Peyer's patch (tissue), 4 donors: ENCODE measurements around the gene DIP2A. TPM values are rescaled to one million over a fixed set of nuclear protein-coding genes. Genes with fewer than 3 reads are reported as not detected.

Source experiments
- DNase-seq, 3 donors: peaks; one replicate each; pipeline ENCODE4 v3.0.0-alpha.2; 2017 to 2019
- H3K27ac ChIP-seq, 4 donors: fragments of 200-600 bp; sonication (generic); one replicate each; pipeline ENCODE4 v1.5.1; 2016 to 2019
- H3K27me3 ChIP-seq, 2 donors: fragments of 200-600 bp; sonication (generic); one replicate each; pipeline ENCODE4 v1.5.1; 2019
- H3K36me3 ChIP-seq, 3 donors: fragments of 200-600 bp; sonication (generic); one replicate each; pipeline ENCODE4 v1.5.1; 2016 to 2019
- H3K4me1 ChIP-seq, 4 donors: fragments of 200-600 bp; sonication (generic); one replicate each; pipeline ENCODE4 v1.5.1; 2016 to 2019
- H3K4me3 ChIP-seq, 4 donors: fragments of 200-600 bp; sonication (generic); 1 replicate in 3 of 4; 2 replicates in 1 of 4; pipeline ENCODE4 v1.5.1; 2016 to 2019; ENCODE audit warnings: mild to moderate bottlenecking in 1 of 4
- H3K9me3 ChIP-seq, 4 donors: fragments of 200-600 bp; sonication (generic); one replicate each; pipeline ENCODE4 v1.5.1; 2016 to 2019; ENCODE audit warnings: mild to moderate bottlenecking in 1 of 4
- POLR2A ChIP-seq, 2 donors: fragments of 450-650 bp; IDR thresholded peaks; one replicate each; pipeline ENCODE4 v1.5.1; 2017; ENCODE audit warnings: antibody characterized with exemption in 2 of 2, mild to moderate bottlenecking in 2 of 2, moderate library complexity in 2 of 2
- total RNA-seq, 4 donors: library from RNA; depleted of rRNA; stranded (reverse); fragments of >200 nt; gene quantifications; one replicate each; pipeline ENCODE4 v1.1.0, GENCODE V29; 2016
- TF ChIP-seq, protein P1 (sequence below), 6 experiments: fragments of 450-650 bp in 4 of 6; fragments of 200-600 bp in 2 of 6; sonication (generic) in 1 of 6; IDR thresholded peaks; one replicate each; pipeline ENCODE4 v1.5.1; 2017 to 2019; ENCODE audit warnings: antibody characterized with exemption in 6 of 6, mild to moderate bottlenecking in 3 of 6, moderate library complexity in 1 of 6

The DIP2A gene
- total RNA-seq, 4 donors from 2014 or later: 69.9 to 108 (median 85.3) TPM

DNA sequence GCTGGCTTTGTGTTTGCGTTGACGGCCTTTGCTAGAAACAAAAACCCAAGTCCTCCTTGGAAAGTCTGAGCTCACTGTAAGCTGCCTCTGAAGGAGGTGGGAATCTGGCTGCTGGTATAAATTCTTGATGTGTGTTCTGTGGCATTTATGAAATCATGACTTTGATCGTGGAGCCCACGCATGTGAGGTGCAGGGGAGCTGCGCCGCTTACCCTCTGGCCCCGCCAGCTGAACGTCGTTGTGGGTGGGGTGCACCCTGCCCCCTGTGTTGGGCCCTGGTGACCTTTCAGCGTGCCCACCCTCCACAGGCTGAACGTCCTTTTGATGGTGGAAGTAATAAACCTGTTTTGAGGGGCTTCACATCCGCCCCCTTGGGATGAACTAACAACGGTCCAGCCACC, 21.2 kb upstream of the DIP2A start:
- Histone ChIP-seq H3K36me3 (peaks cover 0 to 81% (median 0%) of the 10 kb centered on the region in 3 donors), H3K9me3 (no peaks in the 10 kb centered on the region), H3K27ac (no peak overlapping the region), H3K4me3 (no peak overlapping the region), H3K27me3 (no peaks in the 10 kb centered on the region), H3K4me1 (no peaks in the 10 kb centered on the region)
- TF ChIP-seq POLR2A (IDR thresholded peaks at IDR 0.05): no peak
- TF ChIP-seq, protein P1, sequence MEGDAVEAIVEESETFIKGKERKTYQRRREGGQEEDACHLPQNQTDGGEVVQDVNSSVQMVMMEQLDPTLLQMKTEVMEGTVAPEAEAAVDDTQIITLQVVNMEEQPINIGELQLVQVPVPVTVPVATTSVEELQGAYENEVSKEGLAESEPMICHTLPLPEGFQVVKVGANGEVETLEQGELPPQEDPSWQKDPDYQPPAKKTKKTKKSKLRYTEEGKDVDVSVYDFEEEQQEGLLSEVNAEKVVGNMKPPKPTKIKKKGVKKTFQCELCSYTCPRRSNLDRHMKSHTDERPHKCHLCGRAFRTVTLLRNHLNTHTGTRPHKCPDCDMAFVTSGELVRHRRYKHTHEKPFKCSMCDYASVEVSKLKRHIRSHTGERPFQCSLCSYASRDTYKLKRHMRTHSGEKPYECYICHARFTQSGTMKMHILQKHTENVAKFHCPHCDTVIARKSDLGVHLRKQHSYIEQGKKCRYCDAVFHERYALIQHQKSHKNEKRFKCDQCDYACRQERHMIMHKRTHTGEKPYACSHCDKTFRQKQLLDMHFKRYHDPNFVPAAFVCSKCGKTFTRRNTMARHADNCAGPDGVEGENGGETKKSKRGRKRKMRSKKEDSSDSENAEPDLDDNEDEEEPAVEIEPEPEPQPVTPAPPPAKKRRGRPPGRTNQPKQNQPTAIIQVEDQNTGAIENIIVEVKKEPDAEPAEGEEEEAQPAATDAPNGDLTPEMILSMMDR (IDR thresholded peaks at IDR 0.05): no peak
- no peak for DNase-seq

GRCh38 chr21:46438241-46438640, 20.4 kb upstream of the DIP2A start:
- Histone ChIP-seq H3K36me3 (peaks cover 0 to 80% (median 0%) of the 10 kb centered on the region in 3 donors), H3K27ac (no peak overlapping the region), H3K4me3 (no peak overlapping the region), H3K27me3 (no peaks in the 10 kb centered on the region), H3K9me3 (no peaks in the 10 kb centered on the region), H3K4me1 (no peaks in the 10 kb centered on the region)
- TF ChIP-seq POLR2A (IDR thresholded peaks at IDR 0.05): no peak
- TF ChIP-seq, protein P1 (IDR thresholded peaks at IDR 0.05): no peak
- no peak for DNase-seq

- H3K4me3 ChIP-seq: no peak overlapping the region
- peaks cover 0 to 76% (median 0%) of the 10 kb centered on the region in 3 donors for H3K36me3 ChIP-seq
- H3K9me3 ChIP-seq: no peaks in the 10 kb centered on the region
- no peak for DNase-seq
- no peak overlapping the region for H3K27ac ChIP-seq
- no peaks in the 10 kb centered on the region for H3K4me1 ChIP-seq
- TF ChIP-seq POLR2A (IDR thresholded peaks at IDR 0.05): no peak
- TF ChIP-seq, protein P1 (IDR thresholded peaks at IDR 0.05): no peak
- H3K27me3 ChIP-seq: no peaks in the 10 kb centered on the region
These were observed 18.8 kb upstream of the DIP2A start for GRCh38 chr21:46439906-46440305.

- Histone ChIP-seq H3K9me3 (no peaks in the 10 kb centered on the region), H3K4me3 (no peak overlapping the region), H3K27ac (no peak overlapping the region), H3K27me3 (no peaks in the 10 kb centered on the region), H3K4me1 (no peaks in the 10 kb centered on the region), H3K36me3 (peaks cover 0 to 65% (median 0%) of the 10 kb centered on the region in 3 donors)
- DNase-seq: no peak
- no peak for TF ChIP-seq POLR2A (IDR thresholded peaks at IDR 0.05)
- TF ChIP-seq, protein P1 (IDR thresholded peaks at IDR 0.05): no peak
These were observed 17.4 kb upstream of the DIP2A start for GRCh38 chr21:46441331-46441730.

DNA sequence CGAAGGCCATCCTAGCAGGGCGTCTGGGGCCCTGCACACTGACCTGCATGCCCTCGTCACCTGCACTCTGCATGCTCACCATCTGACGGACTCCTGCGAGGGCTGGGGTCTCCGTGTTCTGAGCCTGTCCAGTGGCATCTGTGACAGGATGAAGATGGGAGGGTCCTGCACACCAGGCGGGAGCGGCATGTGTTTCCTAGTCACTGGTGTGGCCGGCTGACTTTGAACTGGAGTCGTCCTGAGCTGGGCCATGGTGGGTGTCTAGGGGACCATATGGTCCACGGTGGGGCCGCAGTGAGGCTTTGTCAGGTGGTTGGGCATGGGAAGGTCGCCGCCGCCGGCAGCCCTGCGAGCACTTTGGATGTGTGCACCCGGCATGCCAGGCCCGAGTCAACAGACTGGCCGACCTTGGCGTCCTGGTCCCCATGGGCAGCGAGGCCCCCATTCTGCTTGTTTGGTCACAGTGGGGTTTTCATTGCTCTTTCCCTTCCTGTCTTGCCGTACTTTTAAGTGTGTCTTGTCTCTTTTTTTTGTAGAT, 16.7 kb upstream of the DIP2A start:
- no peak overlapping the region for H3K4me3 ChIP-seq
- TF ChIP-seq, protein P1 (IDR thresholded peaks at IDR 0.05): no peak
- no peak for TF ChIP-seq POLR2A (IDR thresholded peaks at IDR 0.05)
- DNase-seq: no peak
- H3K4me1 ChIP-seq: no peaks in the 10 kb centered on the region
- peaks cover 0 to 58% (median 0%) of the 10 kb centered on the region in 3 donors for H3K36me3 ChIP-seq
- no peaks in the 10 kb centered on the region for H3K27me3 ChIP-seq
- no peaks in the 10 kb centered on the region for H3K9me3 ChIP-seq
- H3K27ac ChIP-seq: no peak overlapping the region

GRCh38 chr21:46442938-46443337, 15.8 kb upstream of the DIP2A start:
- TF ChIP-seq, protein P1 (IDR thresholded peaks at IDR 0.05): no peak
- no peak for TF ChIP-seq POLR2A (IDR thresholded peaks at IDR 0.05)
- Histone ChIP-seq H3K4me1 (peaks cover 0 to 6% (median 0%) of the 10 kb centered on the region in 4 donors), H3K9me3 (no peaks in the 10 kb centered on the region), H3K27ac (no peak overlapping the region), H3K4me3 (no peak overlapping the region), H3K27me3 (no peaks in the 10 kb centered on the region), H3K36me3 (peaks cover 0 to 50% (median 0%) of the 10 kb centered on the region in 3 donors)
- DNase-seq: no peak
